GM12865 (cell line): ENCODE data around the gene KRT36.

Experiments used
- DNase-seq: peaks from one replicate; pipeline ENCODE4 v3.0.0; 2010; ENCODE audit warnings: low read depth
- H3K4me3 ChIP-seq: 2 replicates; pipeline ENCODE4 v1.5.1; 2011; ENCODE audit warnings: mild to moderate bottlenecking, low read depth, low read length, control low read depth
- TF ChIP-seq, protein P1 (sequence below): IDR thresholded peaks from 2 replicates; pipeline ENCODE4 v1.5.1; 2011; ENCODE audit warnings: low read length, control low read depth, low read depth, inconsistent platforms; ENCODE audit not compliant: insufficient read depth; ENCODE audit errors: missing control alignments

KRT36 gene

DNA sequence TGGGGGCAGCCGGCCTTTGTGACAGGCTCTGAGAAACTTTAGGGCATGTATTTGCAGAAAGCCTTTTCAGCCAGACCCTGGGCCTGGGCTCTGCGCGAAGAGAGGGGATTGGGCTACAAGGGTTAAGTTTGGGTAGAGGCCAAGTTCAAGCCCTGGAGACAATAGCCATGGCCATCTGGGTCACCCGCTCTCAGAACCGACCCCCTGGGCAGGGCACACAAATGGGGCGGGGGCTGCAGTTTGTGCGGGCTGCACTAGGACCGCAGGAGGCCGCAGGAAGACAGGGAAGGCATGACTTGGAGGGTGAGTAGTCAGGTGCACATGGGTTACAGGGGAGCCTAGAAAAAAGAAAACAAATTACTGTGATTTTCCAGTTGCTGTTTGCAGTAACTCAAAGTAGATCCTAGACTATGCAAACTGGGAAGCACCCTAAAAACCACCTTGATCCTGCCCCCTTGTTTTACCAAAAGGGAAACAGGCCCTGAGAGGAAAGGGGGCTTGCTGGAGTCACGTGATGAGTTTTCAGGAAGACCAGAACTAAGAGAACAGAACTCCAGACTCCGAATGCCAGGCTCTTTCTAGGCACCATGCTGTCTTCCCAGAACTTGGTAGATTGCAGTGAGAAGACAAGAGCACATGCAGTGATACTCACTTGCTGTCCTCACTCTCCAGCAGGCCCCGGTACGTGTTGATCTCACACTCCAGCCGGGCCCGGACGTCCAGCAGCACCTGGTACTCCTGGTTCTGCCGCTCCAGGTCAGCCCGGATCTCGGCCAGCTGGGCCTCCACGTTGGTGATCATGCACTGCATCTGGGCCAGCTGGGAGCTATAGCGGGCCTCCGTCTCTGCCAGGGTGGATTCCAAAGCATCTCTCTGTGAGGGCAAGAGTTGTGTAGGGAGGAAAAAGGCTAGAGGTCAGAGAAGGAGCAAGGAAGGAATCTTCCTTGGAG, 12.6 kb downstream of the KRT36 start:
- DNase-seq, result no peak
- TF ChIP-seq, protein P1, sequence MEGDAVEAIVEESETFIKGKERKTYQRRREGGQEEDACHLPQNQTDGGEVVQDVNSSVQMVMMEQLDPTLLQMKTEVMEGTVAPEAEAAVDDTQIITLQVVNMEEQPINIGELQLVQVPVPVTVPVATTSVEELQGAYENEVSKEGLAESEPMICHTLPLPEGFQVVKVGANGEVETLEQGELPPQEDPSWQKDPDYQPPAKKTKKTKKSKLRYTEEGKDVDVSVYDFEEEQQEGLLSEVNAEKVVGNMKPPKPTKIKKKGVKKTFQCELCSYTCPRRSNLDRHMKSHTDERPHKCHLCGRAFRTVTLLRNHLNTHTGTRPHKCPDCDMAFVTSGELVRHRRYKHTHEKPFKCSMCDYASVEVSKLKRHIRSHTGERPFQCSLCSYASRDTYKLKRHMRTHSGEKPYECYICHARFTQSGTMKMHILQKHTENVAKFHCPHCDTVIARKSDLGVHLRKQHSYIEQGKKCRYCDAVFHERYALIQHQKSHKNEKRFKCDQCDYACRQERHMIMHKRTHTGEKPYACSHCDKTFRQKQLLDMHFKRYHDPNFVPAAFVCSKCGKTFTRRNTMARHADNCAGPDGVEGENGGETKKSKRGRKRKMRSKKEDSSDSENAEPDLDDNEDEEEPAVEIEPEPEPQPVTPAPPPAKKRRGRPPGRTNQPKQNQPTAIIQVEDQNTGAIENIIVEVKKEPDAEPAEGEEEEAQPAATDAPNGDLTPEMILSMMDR, result no peak
- H3K4me3 ChIP-seq, result no peak overlapping the region

DNA sequence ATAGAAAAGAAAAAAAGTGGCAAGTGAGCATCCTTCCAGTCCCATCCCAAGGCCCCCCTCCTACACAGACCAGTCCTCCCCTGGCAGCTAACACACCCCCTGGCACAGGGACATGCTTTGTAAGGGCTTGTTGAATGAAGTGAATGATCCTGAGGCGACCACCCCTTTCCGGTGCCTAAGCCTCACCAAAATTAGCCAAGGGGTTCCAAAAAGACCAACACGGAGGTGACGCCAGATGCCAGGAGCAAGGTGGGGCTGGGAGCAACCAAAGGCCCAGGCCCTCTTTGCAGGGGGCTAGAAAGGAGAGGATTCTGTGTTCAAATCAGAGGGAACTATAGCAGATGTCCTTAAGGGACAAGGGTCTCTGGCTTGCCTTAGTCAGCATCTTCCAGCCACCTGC, 14.3 kb downstream of the KRT36 start:
- no peak for DNase-seq
- TF ChIP-seq, protein P1, result no peak
- H3K4me3 ChIP-seq, result no peak overlapping the region

DNA sequence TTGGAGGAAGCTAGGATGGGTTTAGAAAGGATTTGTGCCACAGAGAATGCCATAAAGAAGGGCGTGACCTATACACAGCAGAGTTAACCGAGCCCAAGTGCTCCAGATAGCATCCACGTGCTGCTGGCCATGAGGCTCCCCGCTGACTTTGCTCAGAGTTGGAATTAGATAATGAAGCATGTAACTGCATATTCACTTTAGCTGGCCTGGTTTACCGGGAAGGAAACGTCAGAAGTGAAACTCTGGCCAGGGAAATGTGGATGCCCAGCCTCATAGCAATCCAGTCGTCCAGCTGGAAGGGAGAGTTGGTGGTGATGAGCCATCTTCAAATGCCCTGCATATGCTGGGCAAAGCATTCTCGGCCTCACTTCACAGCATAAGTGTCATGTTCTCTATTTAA, 14.8 kb downstream of the KRT36 start:
- no peak overlapping the region for H3K4me3 ChIP-seq
- TF ChIP-seq, protein P1, result no peak
- DNase-seq, result no peak

DNA sequence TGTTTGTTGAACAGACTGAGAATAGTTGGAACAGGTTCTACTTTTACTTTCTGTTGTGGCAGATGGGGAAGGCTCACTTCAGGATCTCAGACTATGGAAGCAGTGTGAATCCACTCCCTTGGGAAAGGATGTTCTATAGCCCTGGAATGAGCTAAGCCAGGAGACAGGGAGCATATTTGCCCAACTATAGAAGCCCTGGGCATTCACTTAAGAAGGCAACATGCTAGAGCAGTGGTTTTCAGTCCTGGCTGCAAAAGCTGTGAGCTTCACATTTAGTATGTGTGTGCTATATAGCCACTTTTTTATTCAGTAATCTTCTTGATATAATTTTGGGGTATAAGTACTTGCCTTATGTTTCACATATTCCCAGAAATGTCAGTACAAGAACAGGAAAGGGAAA, 21.4 kb downstream of the KRT36 start:
- DNase-seq, result no peak
- H3K4me3 ChIP-seq, result no peak overlapping the region
- TF ChIP-seq, protein P1, result no peak

DNA sequence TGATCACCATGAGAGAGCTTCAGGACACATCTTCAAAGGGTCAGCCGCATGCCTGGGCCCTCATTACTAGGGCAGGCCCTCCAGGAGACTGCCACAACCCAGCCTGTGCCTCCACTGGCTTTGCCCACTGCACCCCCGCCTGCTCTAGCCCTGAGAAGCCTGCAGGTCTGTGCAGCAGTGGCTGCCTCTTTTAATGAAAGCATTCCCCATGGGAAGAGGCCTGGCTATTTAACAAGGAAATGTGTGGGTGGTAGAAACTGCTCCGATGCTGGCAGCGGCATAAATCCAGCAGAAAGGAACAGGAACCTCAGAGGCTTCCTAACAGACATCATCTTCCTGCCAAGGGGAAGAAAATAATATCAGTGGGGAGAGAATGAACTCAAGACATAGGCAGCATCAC, 22.1 kb downstream of the KRT36 start:
- TF ChIP-seq, protein P1, result no peak
- H3K4me3 ChIP-seq, result no peak overlapping the region
- DNase-seq, result no peak

DNA sequence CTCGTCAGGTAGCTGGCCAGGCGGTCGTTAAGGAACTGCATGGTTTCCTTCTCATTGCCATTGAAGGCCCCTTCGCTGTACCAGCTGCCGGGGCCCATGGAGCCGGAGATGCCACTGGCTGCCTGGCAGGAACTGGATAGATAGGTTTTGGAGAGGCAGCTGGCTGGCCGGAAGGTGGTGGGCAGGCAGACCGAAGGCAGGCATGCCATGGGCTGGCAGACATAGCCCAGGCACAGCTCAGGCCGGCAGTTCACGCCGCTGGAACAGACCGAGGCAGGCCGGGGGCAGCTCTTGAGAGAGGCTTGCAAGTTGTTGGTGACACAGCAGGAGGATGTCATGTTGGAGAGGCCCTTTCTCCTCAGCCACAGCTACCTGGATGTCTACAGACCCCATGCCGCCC, 22.7 kb downstream of the KRT36 start, which contains the start of gene KRT32:
KRT32 (minus strand) TSS at position 399 of the 400 bp plus-strand sequence; CDS start at position 338, 61 bp downstream.
- no peak for DNase-seq

More for the DNA sequence above, 22.7 kb downstream of the KRT36 start, which contains the start of gene KRT32:
- H3K4me3 ChIP-seq, result no peak within 1 kb of the TSS
- TF ChIP-seq, protein P1, result no peak
